Muscle of leg (tissue), 11 donors: ENCODE data around the gene LGALS8. TPM values are rescaled to one million over a fixed set of nuclear protein-coding genes. Genes with fewer than 3 reads are reported as not detected.
"Not testable (repeated sequence)": the region's sequence is repeated elsewhere in the genome, so short reads cannot be mapped to it uniquely, and the experiment has no call there.

Experiments used
- DNase-seq: peaks from one replicate; pipeline ENCODE4 v3.0.0; 2013
- H3K27ac ChIP-seq: one replicate; pipeline ENCODE4 v1.5.1; 2013; ENCODE audit warnings: mild to moderate bottlenecking, low read length, control low read depth
- H3K27me3 ChIP-seq: one replicate; pipeline ENCODE4 v1.6.1; 2013; ENCODE audit warnings: low read length; ENCODE audit not compliant: control insufficient read depth, insufficient read depth
- H3K36me3 ChIP-seq: one replicate; pipeline ENCODE4 v1.6.1; 2013; ENCODE audit warnings: low read length; ENCODE audit not compliant: control insufficient read depth, insufficient read depth
- H3K4me1 ChIP-seq: one replicate; pipeline ENCODE4 v1.6.1; 2013; ENCODE audit warnings: low read length; ENCODE audit not compliant: control insufficient read depth, insufficient read depth
- H3K4me3 ChIP-seq: one replicate; pipeline ENCODE4 v1.5.1; 2013; ENCODE audit warnings: low read length, control low read depth
- H3K9me3 ChIP-seq: replicated peaks from 2 replicates; pipeline ENCODE4 v1.6.1; 2013; ENCODE audit warnings: low read depth, low read length; ENCODE audit not compliant: control insufficient read depth
- WGBS: methylation state at CpG from one replicate; pipeline ENCODE4 v1.1.5; 2013; ENCODE audit warnings: missing lambda C conversion rate; ENCODE audit not compliant: insufficient coverage; 5-methylcytosine and 5-hydroxymethylcytosine counted together
- polyA plus RNA-seq, 8 donors: library from polyadenylated mRNA; unstranded; fragments of 120-200 nt; gene quantifications; one replicate each; pipeline versions ENCODE4 v1.2.1 to v1.2.3, GENCODE V29; 2013; ENCODE audit warnings: inconsistent platforms in 1 of 8, low replicate concordance in 1 of 8; ENCODE audit not compliant: insufficient read length in 8 of 8, insufficient read depth in 1 of 8
- total RNA-seq: library from RNA; stranded (reverse); fragments of 120-200 nt; gene quantifications from one replicate; pipeline ENCODE4 v1.2.4, GENCODE V29; 2013

LGALS8 gene
- total and polyA plus RNA-seq, 9 donors: 22.7 to 33.5 (median 26.9) TPM

GRCh38 chr1:236492378-236492777, 31.4 kb upstream of the LGALS8 start:
- no peak for DNase-seq
- H3K27ac ChIP-seq: no peak overlapping the region
- H3K36me3 ChIP-seq: no peaks in the 10 kb centered on the region
- WGBS: 83% methylated on average over 1 of the region's 2 CpGs
- H3K4me3 ChIP-seq: no peak overlapping the region
- peaks cover 3% of the 10 kb centered on the region for H3K27me3 ChIP-seq
- no peaks in the 10 kb centered on the region for H3K4me1 ChIP-seq
- no peaks in the 10 kb centered on the region for H3K9me3 ChIP-seq

- Histone ChIP-seq H3K36me3 (no peaks in the 10 kb centered on the region), H3K4me3 (no peak overlapping the region), H3K27me3 (peaks cover 3% of the 10 kb centered on the region), H3K4me1 (no peaks in the 10 kb centered on the region), H3K9me3 (no peaks in the 10 kb centered on the region), H3K27ac (no peak overlapping the region)
- no peak for DNase-seq
- 80% methylated on average over 10 of the region's 11 CpGs for WGBS
Observed at GRCh38 chr1:236494082-236494481, 29.7 kb upstream of the LGALS8 start.

GRCh38 chr1:236494586-236495466, 29.0 kb upstream of the LGALS8 start:
- no peaks in the 10 kb centered on the region for H3K36me3 ChIP-seq
- no peak overlapping the region for H3K27ac ChIP-seq
- no peak overlapping the region for H3K4me3 ChIP-seq
- H3K9me3 ChIP-seq: no peaks in the 10 kb centered on the region
- no peaks in the 10 kb centered on the region for H3K4me1 ChIP-seq
- H3K27me3 ChIP-seq: peaks cover 3% of the 10 kb centered on the region
- no peak for DNase-seq
- WGBS: 38% methylated on average over 3 of the region's 10 CpGs

GRCh38 chr1:236495467-236496112, 28.2 kb upstream of the LGALS8 start:
- H3K4me3 ChIP-seq: no peak overlapping the region
- no peak for DNase-seq
- H3K4me1 ChIP-seq: no peaks in the 10 kb centered on the region
- H3K27ac ChIP-seq: no peak overlapping the region
- peaks cover 3% of the 10 kb centered on the region for H3K27me3 ChIP-seq
- WGBS: 50% methylated on average over 2 of the region's 11 CpGs
- no peaks in the 10 kb centered on the region for H3K9me3 ChIP-seq
- H3K36me3 ChIP-seq: no peaks in the 10 kb centered on the region

GRCh38 chr1:236497908-236498307, 25.9 kb upstream of the LGALS8 start:
- Histone ChIP-seq H3K4me1 (no peaks in the 10 kb centered on the region), H3K9me3 (no peaks in the 10 kb centered on the region), H3K27ac (no peak overlapping the region), H3K36me3 (no peaks in the 10 kb centered on the region), H3K27me3 (peaks cover 3% of the 10 kb centered on the region), H3K4me3 (no peak overlapping the region)
- 88% methylated on average over 1 of the region's 6 CpGs for WGBS
- no peak for DNase-seq

- no peaks in the 10 kb centered on the region for H3K36me3 ChIP-seq
- H3K27ac ChIP-seq: no peak overlapping the region
- 98% methylated on average over 5 of the region's 6 CpGs for WGBS
- H3K9me3 ChIP-seq: no peaks in the 10 kb centered on the region
- H3K27me3 ChIP-seq: peaks cover 3% of the 10 kb centered on the region
- peaks cover 4% of the 10 kb centered on the region for H3K4me1 ChIP-seq
- no peak overlapping the region for H3K4me3 ChIP-seq
- no peak for DNase-seq
Observed at GRCh38 chr1:236501093-236501492, 22.7 kb upstream of the LGALS8 start.

- no peak for DNase-seq
- Histone ChIP-seq H3K4me1 (peaks cover 7% of the 10 kb centered on the region), H3K36me3 (no peaks in the 10 kb centered on the region), H3K9me3 (no peaks in the 10 kb centered on the region), H3K27me3 (no peaks in the 10 kb centered on the region), H3K4me3 (no peak overlapping the region), H3K27ac (no peak overlapping the region)
- WGBS: no CpG with 5 or more reads among the region's 2 CpGs
Observed at GRCh38 chr1:236502579-236502971, 21.2 kb upstream of the LGALS8 start.

GRCh38 chr1:236502972-236503639, 20.7 kb upstream of the LGALS8 start:
- Histone ChIP-seq H3K9me3 (no peaks in the 10 kb centered on the region), H3K4me1 (peaks cover 7% of the 10 kb centered on the region), H3K36me3 (no peaks in the 10 kb centered on the region), H3K27me3 (no peaks in the 10 kb centered on the region), H3K4me3 (peak overlapping the region; percentile 23), H3K27ac (no peak overlapping the region)
- DNase-seq: peak; percentile 72
- 10% methylated on average over 8 of the region's 15 CpGs for WGBS

GRCh38 chr1:236504338-236504737, 19.4 kb upstream of the LGALS8 start:
- H3K4me1 ChIP-seq, H3K27me3 ChIP-seq, H3K36me3 ChIP-seq, DNase-seq, H3K27ac ChIP-seq, H3K9me3 ChIP-seq, H3K4me3 ChIP-seq: not testable (repeated sequence)
- no CpG with 5 or more reads among the region's 3 CpGs for WGBS

GRCh38 chr1:236507022-236507700, 16.6 kb upstream of the LGALS8 start:
- 89% methylated on average over 4 of the region's 5 CpGs for WGBS
- Histone ChIP-seq H3K36me3 (no peaks in the 10 kb centered on the region), H3K4me1 (peaks cover 7% of the 10 kb centered on the region), H3K9me3 (no peaks in the 10 kb centered on the region), H3K27ac (no peak overlapping the region), H3K4me3 (no peak overlapping the region), H3K27me3 (no peaks in the 10 kb centered on the region)
- DNase-seq: peak; percentile 61
